ENCODE data around the gene PRICKLE2. TPM values are rescaled to one million over a fixed set of nuclear protein-coding genes. Genes with fewer than 3 reads are reported as not detected.

The PRICKLE2 gene
- total and polyA plus RNA-seq, 10 of the 15 experiments (the other 5 are each of a cell fraction or from before 2014, with no cell fraction given) = 0.11 to 2.6 (median 0.69) TPM

- Histone ChIP-seq H2AFZ (ENCODE audit: control insufficient read depth, low read depth, low read length) (no peak overlapping the region), H3K79me2 (ENCODE audit: control insufficient read depth, insufficient read depth, low read length) (no peaks in the 10 kb centered on the region), H3K9ac (ENCODE audit: control insufficient read depth, insufficient read depth, low read length) (no peak overlapping the region), H4K20me1 (ENCODE audit: control insufficient read depth, insufficient read depth) (no peaks in the 10 kb centered on the region), H3K4me3 (no peak overlapping the region), H3K4me2 (ENCODE audit: control insufficient read depth, insufficient read depth) (no peak overlapping the region), H3K4me1 (ENCODE audit: control insufficient read depth, insufficient read depth, low read length) (no peaks in the 10 kb centered on the region), H3K27me3 (replicated peaks in 1 of 2; ENCODE audit: control insufficient read depth in 2 of 2, insufficient read depth in 2 of 2, low read length in 1 of 2) (no peaks in the 10 kb centered on the region; a peak in 1 of 4 replicates), H3K9me3 (replicated peaks; ENCODE audit: control insufficient read depth, insufficient read depth, low read length) (no peaks in the 10 kb centered on the region), H3K36me3 (ENCODE audit: control insufficient read depth in 2 of 2, insufficient read depth in 2 of 2, low read length in 1 of 2) (no peaks in the 10 kb centered on the region), H3K27ac (ENCODE audit: control insufficient read depth, insufficient read depth) (no peak overlapping the region)
- CTCF ChIA-PET = interaction anchor here (0.9 to 1.2 kb wide), 2 partner anchors 23 to 398 kb away, joined by 3 read pairs; no protein-coding TSS in a partner anchor
- TF ChIP-seq TBL1XR1 (IDR thresholded peaks at IDR 0.05; ENCODE audit: low read depth, low read length) (no peak), JUND (IDR thresholded peaks at IDR 0.05; ENCODE audit: low read depth, low read length) (no peak), BHLHE40 (IDR thresholded peaks at IDR 0.05; ENCODE audit: borderline replicate concordance in 1 of 2, low read depth in 2 of 2, low read length in 1 of 2) (no peak), CHD2 (IDR thresholded peaks at IDR 0.05; ENCODE audit: borderline replicate concordance, low read depth, low read length) (no peak), KLF5 (IDR thresholded peaks at IDR 0.05; ENCODE audit: partially characterized antibody) (no peak)
- intact Hi-C loops (cut with micrococcal nuclease; ENCODE audit: unreplicated experiment) = no loop called here
- SMC1A ChIA-PET (ENCODE audit: uncharacterized antibody, unreplicated experiment) = interaction anchor here (1.6 kb wide), 1 partner anchor 74 kb away, joined by 3 read pairs; no protein-coding TSS in a partner anchor
- RAD21 ChIA-PET (ENCODE audit: unreplicated experiment) = no interaction called here
- in situ Hi-C loops (cut with MboI) = no loop called here
- WGBS (ENCODE audit: insufficient coverage, insufficient replicate concordance, low lambda C conversion rate, missing lambda C conversion rate) = 31% methylated on average over 3 of the region's 3 CpGs
- ATAC-seq (no peak), DNase-seq (ENCODE audit: low read depth, low spot score) (no peak), FAIRE-seq (no peak)
- no TSS peak for BruUV-seq (replicated peaks)
- POLR2A ChIA-PET = interaction anchor here (1.3 kb wide), 1 partner anchor 11 kb away, joined by 3 read pairs; no protein-coding TSS in a partner anchor
These were observed 171.7 kb downstream of the PRICKLE2 start for GRCh38 chr3:64053581-64053980.

DNA sequence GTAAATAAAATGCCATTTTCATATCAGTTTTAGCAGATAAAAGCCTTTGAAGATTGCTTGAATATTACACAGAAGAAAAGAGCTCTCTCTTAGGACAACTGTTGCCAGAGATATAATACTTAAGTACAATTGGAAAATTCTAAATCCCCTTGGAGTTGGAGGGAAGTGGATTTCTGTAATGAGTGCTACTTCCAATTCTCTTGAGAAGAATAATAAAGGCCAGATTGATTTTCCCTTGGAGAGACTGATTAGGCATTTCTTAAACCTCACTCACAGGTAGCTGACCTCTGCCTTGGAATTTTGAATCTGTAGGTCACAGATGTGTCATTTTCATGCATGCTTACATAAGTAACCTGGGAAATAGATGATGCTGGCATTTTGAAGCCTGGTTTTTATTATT lies 172.1 kb downstream of the PRICKLE2 start:
- H3K36me3 ChIP-seq (ENCODE audit: control insufficient read depth in 2 of 2, insufficient read depth in 2 of 2, low read length in 1 of 2) = no peaks in the 10 kb centered on the region
- intact Hi-C loops (cut with micrococcal nuclease; ENCODE audit: unreplicated experiment) (no loop called here), in situ Hi-C loops (cut with MboI) (no loop called here)
- no peaks in the 10 kb centered on the region; a peak in 1 of 4 replicates for H3K27me3 ChIP-seq (replicated peaks in 1 of 2; ENCODE audit: control insufficient read depth in 2 of 2, insufficient read depth in 2 of 2, low read length in 1 of 2)
- H3K9ac ChIP-seq (ENCODE audit: control insufficient read depth, insufficient read depth, low read length) = no peak overlapping the region
- no peaks in the 10 kb centered on the region for H3K9me3 ChIP-seq (replicated peaks; ENCODE audit: control insufficient read depth, insufficient read depth, low read length)
- TF ChIP-seq NFXL1 (IDR thresholded peaks at IDR 0.05; ENCODE audit: borderline replicate concordance) (0 out of 2 replicates have a peak, but pooled peaks have one; percentile 19), NRF1 (conservative IDR thresholded peaks at IDR 0.05; ENCODE audit: low read depth, low read length) (no peak), ZNF384 (IDR thresholded peaks at IDR 0.05; ENCODE audit: borderline replicate concordance, low read depth, low read length) (no peak)
- H2AFZ ChIP-seq (ENCODE audit: control insufficient read depth, low read depth, low read length) = no peak overlapping the region
- H3K79me2 ChIP-seq (ENCODE audit: control insufficient read depth, insufficient read depth, low read length) = no peaks in the 10 kb centered on the region
- ATAC-seq (no peak), FAIRE-seq (no peak), DNase-seq (ENCODE audit: low read depth, low spot score) (no peak)
- no peaks in the 10 kb centered on the region for H4K20me1 ChIP-seq (ENCODE audit: control insufficient read depth, insufficient read depth)
- RAD21 ChIA-PET (ENCODE audit: unreplicated experiment) = no interaction called here
- CTCF ChIA-PET = interaction anchor here (0.8 to 1.2 kb wide), 3 partner anchors 22 to 399 kb away, joined by 3 read pairs; no protein-coding TSS in a partner anchor
- H3K4me2 ChIP-seq (ENCODE audit: control insufficient read depth, insufficient read depth) = no peak overlapping the region
- POLR2A ChIA-PET = interaction anchor here (1.3 kb wide), 1 partner anchor 10 kb away, joined by 3 read pairs; no protein-coding TSS in a partner anchor
- H3K4me3 ChIP-seq = no peak overlapping the region
- no peaks in the 10 kb centered on the region for H3K4me1 ChIP-seq (ENCODE audit: control insufficient read depth, insufficient read depth, low read length)
- no TSS peak for BruUV-seq (replicated peaks)
- no peak overlapping the region for H3K27ac ChIP-seq (ENCODE audit: control insufficient read depth, insufficient read depth)
- SMC1A ChIA-PET (ENCODE audit: uncharacterized antibody, unreplicated experiment) = interaction anchor here (1.2 to 1.6 kb wide), 2 partner anchors 14 to 74 kb away, joined by 3 read pairs; no protein-coding TSS in a partner anchor

Measured in GM12878 (cell line).